Neural progenitor cell (in vitro differentiated cells): ENCODE data around the gene CYP26B1. TPM values are rescaled to one million over a fixed set of nuclear protein-coding genes. Genes with fewer than 3 reads are reported as not detected.

Experiments used
- DNase-seq: peaks from one replicate; pipeline ENCODE4 v3.0.0-alpha.2; 2016; ENCODE audit warnings: low spot score
- H2AFZ ChIP-seq: fragments of 200-600 bp; sonication (generic); replicated peaks from 2 replicates; pipeline ENCODE4 v1.6.1; 2016; ENCODE audit warnings: antibody characterized with exemption
- H3F3A ChIP-seq: fragments of 200-600 bp; sonication (generic); 2 replicates; pipeline ENCODE4 v1.6.1; 2016; ENCODE audit warnings: antibody characterized with exemption, low read depth
- H3K27ac ChIP-seq: fragments of 200-600 bp; sonication (generic); 2 replicates; pipeline ENCODE4 v1.5.1; 2016; ENCODE audit warnings: mild to moderate bottlenecking
- H3K27me3 ChIP-seq: fragments of 200-600 bp; sonication (generic); 2 replicates; pipeline ENCODE4 v1.6.1; 2016; ENCODE audit warnings: mild to moderate bottlenecking, moderate library complexity
- H3K36me3 ChIP-seq: fragments of 200-600 bp; sonication (generic); 2 replicates; pipeline ENCODE4 v1.5.1; 2016
- H3K4me1 ChIP-seq: fragments of 200-600 bp; sonication (generic); 2 replicates; pipeline ENCODE4 v1.6.1; 2016; ENCODE audit warnings: mixed run types
- H3K4me2 ChIP-seq: fragments of 200-600 bp; sonication (generic); 2 replicates; pipeline ENCODE4 v1.6.1; 2016
- H3K4me3 ChIP-seq: fragments of 200-600 bp; sonication (generic); 2 replicates; pipeline ENCODE4 v1.5.1; 2016
- H3K79me2 ChIP-seq: fragments of 200-600 bp; sonication (generic); 2 replicates; pipeline ENCODE4 v1.6.1; 2016; ENCODE audit warnings: low read depth
- H3K9ac ChIP-seq: fragments of 200-600 bp; sonication (generic); 2 replicates; pipeline ENCODE4 v1.6.1; 2016
- H3K9me3 ChIP-seq: fragments of 200-600 bp; sonication (generic); 2 replicates; pipeline ENCODE4 v1.5.1; 2016; ENCODE audit warnings: low read depth
- H4K20me1 ChIP-seq: fragments of 200-600 bp; sonication (generic); 2 replicates; pipeline ENCODE4 v1.6.1; 2016; ENCODE audit warnings: low read depth
- H3K27ac Mint-ChIP-seq: 3 replicates; pipeline ENCODE4 v1.8.0; 2021; ENCODE audit warnings: mixed read lengths
- H3K27me3 Mint-ChIP-seq: 2 replicates; pipeline ENCODE4 v1.8.0; 2022; ENCODE audit warnings: low read depth, mild to moderate bottlenecking, inconsistent platforms, moderate library complexity, mixed read lengths; ENCODE audit not compliant: insufficient read depth
- H3K36me3 Mint-ChIP-seq: 3 replicates; pipeline ENCODE4 v1.8.0; 2021; ENCODE audit warnings: mixed read lengths
- H3K4me1 Mint-ChIP-seq: 3 replicates; pipeline ENCODE4 v1.8.0; 2021; ENCODE audit warnings: mixed read lengths
- H3K4me3 Mint-ChIP-seq: 3 replicates; pipeline ENCODE4 v1.8.0; 2021; ENCODE audit warnings: mild to moderate bottlenecking, moderate library complexity, mixed read lengths
- H3K9me3 Mint-ChIP-seq: 3 replicates; pipeline ENCODE4 v1.8.0; 2020; ENCODE audit warnings: mixed read lengths
- EZH2 ChIP-seq: fragments of 200-600 bp; sonication (generic); IDR thresholded peaks from 2 replicates; pipeline ENCODE4 v1.6.1; 2017; ENCODE audit warnings: antibody characterized with exemption, mild to moderate bottlenecking, moderate library complexity
- EZH2phosphoT487 ChIP-seq: fragments of 200-600 bp; sonication (generic); IDR thresholded peaks from 2 replicates; pipeline ENCODE4 v1.6.1; 2017; ENCODE audit warnings: antibody characterized with exemption
- total RNA-seq: library from RNA; depleted of rRNA; stranded (reverse); fragments of >200 nt; gene quantifications from 2 replicates; pipeline ENCODE4 v1.2.3, GENCODE V29; 2015; ENCODE audit warnings: low replicate concordance
- TF ChIP-seq, protein P1 (sequence below): fragments of 200-600 bp; sonication (generic); IDR thresholded peaks from 2 replicates; pipeline ENCODE4 v1.5.1; 2017; ENCODE audit warnings: antibody characterized with exemption, mild to moderate bottlenecking

The CYP26B1 gene
- total RNA-seq, 1 donor from 2014 or later: 0.21 TPM

DNA sequence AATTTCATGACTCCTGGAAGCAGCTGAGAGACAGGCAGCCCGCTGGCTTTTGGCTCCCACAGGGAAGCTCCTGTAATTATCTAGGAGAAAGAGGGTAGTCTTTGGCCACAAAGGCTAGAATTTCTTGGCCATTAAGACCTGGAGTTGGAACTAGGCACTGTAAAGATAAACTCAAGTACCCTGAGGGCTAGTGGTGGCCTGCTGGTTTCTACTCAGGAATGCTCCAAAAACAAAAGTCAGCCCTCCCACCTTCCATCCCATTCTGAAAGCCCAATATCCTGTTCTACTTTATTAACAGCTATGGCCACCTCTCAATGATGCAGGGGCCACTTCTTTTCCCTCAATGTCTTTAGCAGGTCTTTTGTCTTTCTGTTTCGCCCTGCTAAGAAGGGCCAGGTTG, 34.0 kb upstream of the CYP26B1 start:
- Histone ChIP-seq H3K27ac (no peak overlapping the region), H3K4me2 (no peak overlapping the region), H3K9me3 (no peaks in the 10 kb centered on the region), H3K27me3 (no peaks in the 10 kb centered on the region), H3K79me2 (no peaks in the 10 kb centered on the region), H4K20me1 (no peaks in the 10 kb centered on the region), H3K9ac (no peak overlapping the region), H3K4me3 (no peak overlapping the region), H3K4me1 (no peaks in the 10 kb centered on the region), H3K36me3 (no peaks in the 10 kb centered on the region), H3F3A (no peaks in the 10 kb centered on the region), H2AFZ (no peak overlapping the region)
- Mint-ChIP-seq H3K36me3 (peaks cover 14% of the 10 kb centered on the region), H3K27ac (no peak overlapping the region), H3K4me1 (no peaks in the 10 kb centered on the region), H3K4me3 (no peak overlapping the region), H3K27me3 (no peaks in the 10 kb centered on the region), H3K9me3 (no peaks in the 10 kb centered on the region)
- TF ChIP-seq EZH2 (no peak), EZH2phosphoT487 (no peak)
- TF ChIP-seq, protein P1, sequence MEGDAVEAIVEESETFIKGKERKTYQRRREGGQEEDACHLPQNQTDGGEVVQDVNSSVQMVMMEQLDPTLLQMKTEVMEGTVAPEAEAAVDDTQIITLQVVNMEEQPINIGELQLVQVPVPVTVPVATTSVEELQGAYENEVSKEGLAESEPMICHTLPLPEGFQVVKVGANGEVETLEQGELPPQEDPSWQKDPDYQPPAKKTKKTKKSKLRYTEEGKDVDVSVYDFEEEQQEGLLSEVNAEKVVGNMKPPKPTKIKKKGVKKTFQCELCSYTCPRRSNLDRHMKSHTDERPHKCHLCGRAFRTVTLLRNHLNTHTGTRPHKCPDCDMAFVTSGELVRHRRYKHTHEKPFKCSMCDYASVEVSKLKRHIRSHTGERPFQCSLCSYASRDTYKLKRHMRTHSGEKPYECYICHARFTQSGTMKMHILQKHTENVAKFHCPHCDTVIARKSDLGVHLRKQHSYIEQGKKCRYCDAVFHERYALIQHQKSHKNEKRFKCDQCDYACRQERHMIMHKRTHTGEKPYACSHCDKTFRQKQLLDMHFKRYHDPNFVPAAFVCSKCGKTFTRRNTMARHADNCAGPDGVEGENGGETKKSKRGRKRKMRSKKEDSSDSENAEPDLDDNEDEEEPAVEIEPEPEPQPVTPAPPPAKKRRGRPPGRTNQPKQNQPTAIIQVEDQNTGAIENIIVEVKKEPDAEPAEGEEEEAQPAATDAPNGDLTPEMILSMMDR: no peak
- DNase-seq: no peak

DNA sequence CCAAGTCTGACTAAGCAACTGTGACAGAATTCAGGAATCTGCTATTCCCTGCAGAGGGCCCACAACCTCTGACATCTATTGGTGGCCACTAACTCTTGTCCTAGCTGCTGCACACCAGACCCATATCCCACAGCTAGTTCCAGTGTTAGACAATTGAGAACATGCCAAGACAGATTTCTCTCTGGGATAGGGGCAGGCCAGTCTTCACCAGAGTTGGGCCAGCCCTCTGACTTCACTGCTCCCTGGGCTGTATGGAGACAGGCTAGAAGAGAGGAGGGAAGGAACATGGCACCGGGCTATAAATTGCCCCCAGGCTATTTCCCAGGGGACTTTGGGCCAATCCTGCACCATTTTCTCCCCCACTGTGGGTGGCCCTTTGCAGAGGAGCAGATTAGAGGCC, 32.7 kb upstream of the CYP26B1 start:
- DNase-seq: no peak
- Histone ChIP-seq H3K79me2 (no peaks in the 10 kb centered on the region), H3K4me3 (no peak overlapping the region), H3F3A (no peaks in the 10 kb centered on the region), H3K36me3 (no peaks in the 10 kb centered on the region), H3K4me2 (no peak overlapping the region), H3K9me3 (no peaks in the 10 kb centered on the region), H3K9ac (no peak overlapping the region), H4K20me1 (no peaks in the 10 kb centered on the region), H3K4me1 (no peaks in the 10 kb centered on the region), H2AFZ (no peak overlapping the region), H3K27me3 (no peaks in the 10 kb centered on the region), H3K27ac (no peak overlapping the region)
- H3K27me3 Mint-ChIP-seq: no peaks in the 10 kb centered on the region
- H3K4me3 Mint-ChIP-seq: no peak overlapping the region
- H3K27ac Mint-ChIP-seq: no peak overlapping the region
- TF ChIP-seq, protein P1: no peak
- TF ChIP-seq EZH2: no peak
- TF ChIP-seq EZH2phosphoT487: no peak
- H3K36me3 Mint-ChIP-seq: peaks cover 16% of the 10 kb centered on the region
- no peaks in the 10 kb centered on the region for H3K4me1 Mint-ChIP-seq
- no peaks in the 10 kb centered on the region for H3K9me3 Mint-ChIP-seq

DNA sequence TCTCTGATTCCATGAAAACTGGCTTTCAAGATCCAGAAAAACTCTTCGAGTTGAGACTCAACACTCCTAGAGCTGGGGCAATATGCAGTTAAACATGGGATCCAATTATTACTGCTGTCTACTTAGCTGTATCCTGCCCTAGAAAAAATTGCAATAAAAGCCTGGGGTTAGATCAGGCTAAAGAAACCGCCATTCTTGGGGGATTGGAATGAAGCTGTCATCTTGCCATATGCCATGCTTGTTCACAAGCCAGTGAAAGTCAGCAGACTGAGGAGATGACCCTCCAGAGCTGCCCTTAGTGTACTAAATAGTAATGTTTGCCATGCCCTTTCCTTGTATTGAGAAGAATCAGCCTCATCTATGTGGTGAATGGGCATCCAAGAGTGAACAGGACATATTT, 30.9 kb upstream of the CYP26B1 start:
- H3K4me1 ChIP-seq: peaks cover 6% of the 10 kb centered on the region
- no peak for TF ChIP-seq EZH2phosphoT487
- TF ChIP-seq EZH2: no peak
- TF ChIP-seq, protein P1: no peak

More for the DNA sequence above, 30.9 kb upstream of the CYP26B1 start:
- Histone ChIP-seq H4K20me1 (no peaks in the 10 kb centered on the region), H3K79me2 (no peaks in the 10 kb centered on the region), H3K9ac (no peak overlapping the region), H3K36me3 (no peaks in the 10 kb centered on the region), H2AFZ (no peak overlapping the region), H3F3A (peaks cover 6% of the 10 kb centered on the region), H3K4me3 (no peak overlapping the region), H3K4me2 (no peak overlapping the region), H3K27me3 (no peaks in the 10 kb centered on the region), H3K27ac (no peak overlapping the region), H3K9me3 (no peaks in the 10 kb centered on the region)
- H3K36me3 Mint-ChIP-seq: peaks cover 18% of the 10 kb centered on the region
- no peak for DNase-seq
- H3K27ac Mint-ChIP-seq: no peak overlapping the region
- H3K27me3 Mint-ChIP-seq: peaks cover 2% of the 10 kb centered on the region
- H3K4me1 Mint-ChIP-seq: peaks cover 10% of the 10 kb centered on the region
- no peaks in the 10 kb centered on the region for H3K9me3 Mint-ChIP-seq
- no peak overlapping the region for H3K4me3 Mint-ChIP-seq
